ENCODE data around the gene DPP10. TPM values are rescaled to one million over a fixed set of nuclear protein-coding genes. Genes with fewer than 3 reads are reported as not detected.
"Not testable (repeated sequence)": the region's sequence is repeated elsewhere in the genome, so short reads cannot be mapped to it uniquely, and the experiment has no call there.

The DPP10 gene
- total RNA-seq, 1 donor from 2014 or later, result 6.5 TPM

DNA sequence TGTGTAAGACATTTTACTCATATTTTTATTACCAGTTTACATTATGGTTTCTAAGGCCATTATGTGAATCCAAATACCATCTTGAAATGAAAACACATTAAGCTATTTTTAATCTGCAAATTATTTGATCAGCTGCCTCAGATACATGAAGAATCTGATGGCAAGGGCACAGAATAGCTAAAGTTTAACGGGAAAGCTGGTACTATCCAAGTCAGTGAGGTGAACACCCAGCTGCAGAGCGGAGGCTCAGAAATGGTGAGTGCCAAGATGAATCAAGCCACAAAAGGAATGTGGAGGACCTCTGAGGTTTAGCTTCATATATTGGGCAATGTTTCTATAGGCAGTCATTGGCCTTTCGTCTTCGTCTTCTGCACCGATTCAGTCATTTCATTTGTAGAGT lies 75.1 kb downstream of the DPP10 start:
- no peaks in the 10 kb centered on the region for H3K27me3 Mint-ChIP-seq (ENCODE audit: insufficient read depth, low read depth)
- Histone ChIP-seq H3K27me3 (no peaks in the 10 kb centered on the region), H3K9me3 (ENCODE audit: low read depth) (no peaks in the 10 kb centered on the region), H3K9ac (no peak overlapping the region), H3K4me1 (peaks cover 11% of the 10 kb centered on the region), H3K4me3 (no peak overlapping the region), H3K27ac (no peak overlapping the region), H3K79me2 (ENCODE audit: low read depth) (no peaks in the 10 kb centered on the region), H3K4me2 (no peak overlapping the region), H4K20me1 (ENCODE audit: low read depth) (no peaks in the 10 kb centered on the region), H2AFZ (replicated peaks) (no peak overlapping the region), H3K36me3 (no peaks in the 10 kb centered on the region), H3F3A (ENCODE audit: low read depth) (no peaks in the 10 kb centered on the region)
- no peak for DNase-seq (ENCODE audit: low spot score)
- H3K36me3 Mint-ChIP-seq, result no peaks in the 10 kb centered on the region
- peaks cover 3% of the 10 kb centered on the region for H3K4me1 Mint-ChIP-seq
- no peak overlapping the region for H3K27ac Mint-ChIP-seq
- no peak for TF ChIP-seq EZH2 (IDR thresholded peaks at IDR 0.05)
- TF ChIP-seq EZH2phosphoT487 (IDR thresholded peaks at IDR 0.05), result no peak
- TF ChIP-seq, protein P1, sequence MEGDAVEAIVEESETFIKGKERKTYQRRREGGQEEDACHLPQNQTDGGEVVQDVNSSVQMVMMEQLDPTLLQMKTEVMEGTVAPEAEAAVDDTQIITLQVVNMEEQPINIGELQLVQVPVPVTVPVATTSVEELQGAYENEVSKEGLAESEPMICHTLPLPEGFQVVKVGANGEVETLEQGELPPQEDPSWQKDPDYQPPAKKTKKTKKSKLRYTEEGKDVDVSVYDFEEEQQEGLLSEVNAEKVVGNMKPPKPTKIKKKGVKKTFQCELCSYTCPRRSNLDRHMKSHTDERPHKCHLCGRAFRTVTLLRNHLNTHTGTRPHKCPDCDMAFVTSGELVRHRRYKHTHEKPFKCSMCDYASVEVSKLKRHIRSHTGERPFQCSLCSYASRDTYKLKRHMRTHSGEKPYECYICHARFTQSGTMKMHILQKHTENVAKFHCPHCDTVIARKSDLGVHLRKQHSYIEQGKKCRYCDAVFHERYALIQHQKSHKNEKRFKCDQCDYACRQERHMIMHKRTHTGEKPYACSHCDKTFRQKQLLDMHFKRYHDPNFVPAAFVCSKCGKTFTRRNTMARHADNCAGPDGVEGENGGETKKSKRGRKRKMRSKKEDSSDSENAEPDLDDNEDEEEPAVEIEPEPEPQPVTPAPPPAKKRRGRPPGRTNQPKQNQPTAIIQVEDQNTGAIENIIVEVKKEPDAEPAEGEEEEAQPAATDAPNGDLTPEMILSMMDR (IDR thresholded peaks at IDR 0.05), result no peak
- H3K9me3 Mint-ChIP-seq, result peaks cover 3% of the 10 kb centered on the region
- H3K4me3 Mint-ChIP-seq, result no peak overlapping the region

DNA sequence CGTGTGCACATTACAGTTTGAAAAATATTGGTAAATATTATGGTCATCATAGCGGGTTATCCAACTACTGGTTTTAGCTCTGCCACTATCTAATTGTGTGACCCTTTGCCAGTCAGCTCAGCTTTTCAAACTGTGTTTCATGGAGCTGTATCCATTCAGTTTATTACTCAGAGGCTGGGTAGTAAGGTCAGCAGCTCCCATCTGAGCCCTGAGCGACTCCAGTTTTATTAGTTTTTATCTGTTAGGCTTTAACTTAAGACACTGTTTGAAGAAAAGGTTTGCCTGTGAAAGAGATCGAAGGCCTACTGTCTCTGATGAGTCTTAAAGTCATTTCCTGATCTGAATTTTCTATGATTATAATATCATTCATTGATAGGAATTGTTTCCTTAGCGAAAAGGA lies 76.3 kb downstream of the DPP10 start:
- Mint-ChIP-seq H3K4me3 (no peak overlapping the region), H3K27me3 (ENCODE audit: insufficient read depth, low read depth) (no peaks in the 10 kb centered on the region), H3K36me3 (no peaks in the 10 kb centered on the region), H3K4me1 (peaks cover 3% of the 10 kb centered on the region), H3K27ac (no peak overlapping the region), H3K9me3 (peaks cover 5% of the 10 kb centered on the region)
- H3K79me2 ChIP-seq (ENCODE audit: low read depth), result no peaks in the 10 kb centered on the region
- H3K9ac ChIP-seq, result no peak overlapping the region
- H3K36me3 ChIP-seq, result no peaks in the 10 kb centered on the region
- no peak for TF ChIP-seq EZH2 (IDR thresholded peaks at IDR 0.05)
- no peak for TF ChIP-seq EZH2phosphoT487 (IDR thresholded peaks at IDR 0.05)
- TF ChIP-seq, protein P1 (IDR thresholded peaks at IDR 0.05), result no peak
- no peaks in the 10 kb centered on the region for H4K20me1 ChIP-seq (ENCODE audit: low read depth)
- no peak overlapping the region for H3K4me3 ChIP-seq
- H3K27me3 ChIP-seq, result no peaks in the 10 kb centered on the region
- peaks cover 11% of the 10 kb centered on the region for H3K4me1 ChIP-seq
- no peak for DNase-seq (ENCODE audit: low spot score)
- no peaks in the 10 kb centered on the region for H3K9me3 ChIP-seq (ENCODE audit: low read depth)
- no peaks in the 10 kb centered on the region for H3F3A ChIP-seq (ENCODE audit: low read depth)
- no peak overlapping the region for H3K4me2 ChIP-seq
- no peak overlapping the region for H2AFZ ChIP-seq (replicated peaks)
- no peak overlapping the region for H3K27ac ChIP-seq

GRCh38 chr2:114522612-114523011 lies 80.2 kb downstream of the DPP10 start:
- H4K20me1 ChIP-seq (ENCODE audit: low read depth); H3K79me2 ChIP-seq (ENCODE audit: low read depth); H3K4me3 ChIP-seq; H3K4me3 Mint-ChIP-seq; H3K36me3 ChIP-seq; H3K9me3 ChIP-seq (ENCODE audit: low read depth); H3F3A ChIP-seq (ENCODE audit: low read depth); H3K4me2 ChIP-seq; H3K27ac Mint-ChIP-seq; H3K36me3 Mint-ChIP-seq; H2AFZ ChIP-seq (replicated peaks); H3K9ac ChIP-seq; H3K9me3 Mint-ChIP-seq; H3K27me3 ChIP-seq; H3K4me1 ChIP-seq; H3K27me3 Mint-ChIP-seq (ENCODE audit: insufficient read depth, low read depth); H3K4me1 Mint-ChIP-seq; DNase-seq (ENCODE audit: low spot score); H3K27ac ChIP-seq: not testable (repeated sequence)

DNA sequence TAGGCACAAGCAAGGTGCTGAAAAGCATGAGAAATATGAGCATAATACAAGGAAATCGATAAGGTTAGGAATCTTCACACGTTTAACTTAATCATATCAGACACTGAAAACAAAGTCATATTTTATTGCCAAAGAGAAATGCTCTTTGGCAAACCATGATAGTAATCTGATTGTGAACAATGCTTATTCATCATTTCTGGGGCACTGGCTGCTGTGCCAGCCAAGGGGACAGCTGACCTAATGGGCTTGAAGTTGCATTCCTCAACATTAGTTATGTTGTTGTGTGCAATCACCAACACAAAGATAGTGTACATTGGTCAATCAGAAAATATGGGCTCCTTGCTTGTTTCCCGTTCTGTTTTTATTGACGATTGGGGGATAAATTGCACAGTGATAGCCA lies 83.5 kb downstream of the DPP10 start:
- no peaks in the 10 kb centered on the region for H3K79me2 ChIP-seq (ENCODE audit: low read depth)
- Mint-ChIP-seq H3K36me3 (no peaks in the 10 kb centered on the region), H3K4me1 (no peaks in the 10 kb centered on the region), H3K27me3 (ENCODE audit: insufficient read depth, low read depth) (peaks cover 2% of the 10 kb centered on the region), H3K27ac (no peak overlapping the region), H3K4me3 (no peak overlapping the region), H3K9me3 (peaks cover 5% of the 10 kb centered on the region)
- no peaks in the 10 kb centered on the region for H3K36me3 ChIP-seq
- H3K4me1 ChIP-seq, result no peaks in the 10 kb centered on the region
- no peaks in the 10 kb centered on the region for H3F3A ChIP-seq (ENCODE audit: low read depth)
- H4K20me1 ChIP-seq (ENCODE audit: low read depth), result no peaks in the 10 kb centered on the region
- H3K9me3 ChIP-seq (ENCODE audit: low read depth), result no peaks in the 10 kb centered on the region
- no peak overlapping the region for H3K4me3 ChIP-seq
- no peak overlapping the region for H3K9ac ChIP-seq
- H2AFZ ChIP-seq (replicated peaks), result no peak overlapping the region
- H3K27me3 ChIP-seq, result no peaks in the 10 kb centered on the region
- TF ChIP-seq EZH2 (IDR thresholded peaks at IDR 0.05) (no peak), EZH2phosphoT487 (IDR thresholded peaks at IDR 0.05) (no peak)
- TF ChIP-seq, protein P1 (IDR thresholded peaks at IDR 0.05), result no peak
- no peak for DNase-seq (ENCODE audit: low spot score)
- no peak overlapping the region for H3K27ac ChIP-seq
- H3K4me2 ChIP-seq, result no peak overlapping the region

All from neural progenitor cell (in vitro differentiated cells).